Neural cell (in vitro differentiated cells): ENCODE data around the gene PRDX6. TPM values are rescaled to one million over a fixed set of nuclear protein-coding genes. Genes with fewer than 3 reads are reported as not detected.
"Not testable (repeated sequence)": the region's sequence is repeated elsewhere in the genome, so short reads cannot be mapped to it uniquely, and the experiment has no call there.

Experiments used
- H2AFZ ChIP-seq: fragments of 200-600, 300-800 bp; sonication (generic), shearing (Covaris generic); 2 replicates; pipeline ENCODE4 v1.6.0; 2014; ENCODE audit warnings: low read depth, mild to moderate bottlenecking, antibody characterized with exemption, low read length, moderate library complexity
- H3F3A ChIP-seq: fragments of 200-600 bp; shearing (Covaris generic); 2 replicates; pipeline ENCODE4 v1.6.1; 2016; ENCODE audit warnings: mild to moderate bottlenecking, moderate library complexity, mixed read lengths, antibody characterized with exemption, low read length; ENCODE audit not compliant: insufficient read depth, poor library complexity, severe bottlenecking
- H3K27ac ChIP-seq: fragments of 200-600, 300-800 bp; sonication (generic), shearing (Covaris generic); 2 replicates; pipeline ENCODE4 v1.5.1; 2014; ENCODE audit warnings: mild to moderate bottlenecking, low read length, moderate library complexity
- H3K27me3 ChIP-seq: fragments of 300-800, 200-600 bp; sonication (generic), shearing (Covaris generic); 2 replicates; pipeline ENCODE4 v1.6.0; 2014; ENCODE audit warnings: mild to moderate bottlenecking, low read depth, low read length, moderate library complexity; ENCODE audit not compliant: insufficient read depth
- H3K36me3 ChIP-seq: fragments of 300-800, 200-600 bp; sonication (generic), shearing (Covaris generic); 2 replicates; pipeline ENCODE4 v1.5.1; 2014; ENCODE audit warnings: mild to moderate bottlenecking, antibody characterized with exemption, low read length, moderate library complexity; ENCODE audit not compliant: insufficient read depth
- H3K4me2 ChIP-seq: fragments of 300-800, 200-600 bp; sonication (generic), shearing (Covaris generic); 2 replicates; pipeline ENCODE4 v1.6.0; 2014; ENCODE audit warnings: mild to moderate bottlenecking, low read length
- H3K4me3 ChIP-seq: fragments of 300-800, 200-600 bp; sonication (generic), shearing (Covaris generic); 2 replicates; pipeline ENCODE4 v1.5.1; 2014; ENCODE audit warnings: mild to moderate bottlenecking, low read length, moderate library complexity
- H3K79me2 ChIP-seq: fragments of 200-600 bp; shearing (Covaris generic); replicated peaks from 2 replicates; pipeline ENCODE4 v1.6.0; 2014; ENCODE audit warnings: mild to moderate bottlenecking, low read length, moderate library complexity; ENCODE audit not compliant: insufficient read depth
- H3K9ac ChIP-seq: fragments of 300-800, 200-600 bp; sonication (generic), shearing (Covaris generic); 2 replicates; pipeline ENCODE4 v1.6.1; 2016; ENCODE audit warnings: mild to moderate bottlenecking, low read length, mixed read lengths
- H3K9me2 ChIP-seq: fragments of 200-600 bp; shearing (Covaris generic); 2 replicates; pipeline ENCODE4 v1.6.1; 2016; ENCODE audit warnings: mild to moderate bottlenecking, low read length, mixed read lengths; ENCODE audit not compliant: insufficient read depth
- H3K9me3 ChIP-seq: fragments of 200-600, 300-800 bp; sonication (generic), shearing (Covaris generic); 2 replicates; pipeline ENCODE4 v1.6.1; 2016; ENCODE audit warnings: mild to moderate bottlenecking, mixed run types, low read length, moderate library complexity, mixed read lengths
- H4K20me1 ChIP-seq: fragments of 200-600 bp; shearing (Covaris generic); 2 replicates; pipeline ENCODE4 v1.6.1; 2016; ENCODE audit warnings: mild to moderate bottlenecking, mixed run types; ENCODE audit not compliant: insufficient read depth
- EP300 ChIP-seq: fragments of 450-650 bp; conservative IDR thresholded peaks from 2 replicates; pipeline ENCODE4 v1.6.1; 2014; ENCODE audit warnings: antibody characterized with exemption, mild to moderate bottlenecking, moderate library complexity; ENCODE audit not compliant: poor library complexity, severe bottlenecking
- EZH2 ChIP-seq: fragments of 200-600, 300-800 bp; shearing (Covaris generic), sonication (generic); IDR thresholded peaks from 2 replicates; pipeline ENCODE4 v1.6.1; 2014; ENCODE audit warnings: antibody characterized with exemption, low read length, borderline replicate concordance, mild to moderate bottlenecking; ENCODE audit not compliant: insufficient read depth, poor library complexity, severe bottlenecking
- MXI1 ChIP-seq: fragments of 450-650 bp; conservative IDR thresholded peaks from 2 replicates; pipeline ENCODE4 v1.6.1; 2014; ENCODE audit warnings: antibody characterized with exemption, mild to moderate bottlenecking; ENCODE audit not compliant: poor library complexity, severe bottlenecking
- POLR2AphosphoS5 ChIP-seq: IDR thresholded peaks from 2 replicates; pipeline ENCODE4 v1.6.1; 2012
- RAD21 ChIP-seq: fragments of 450-650 bp; conservative IDR thresholded peaks from 2 replicates; pipeline ENCODE4 v1.6.1; 2014; ENCODE audit warnings: antibody characterized with exemption, mild to moderate bottlenecking, moderate library complexity
- SMC3 ChIP-seq: fragments of 450-650 bp; conservative IDR thresholded peaks from 2 replicates; pipeline ENCODE4 v1.6.1; 2014; ENCODE audit warnings: antibody characterized with exemption, mild to moderate bottlenecking, moderate library complexity; ENCODE audit not compliant: poor library complexity
- TAF1 ChIP-seq: IDR thresholded peaks from 2 replicates; pipeline ENCODE4 v1.6.1; 2012; ENCODE audit warnings: low read depth
- polyA plus RNA-seq: library from polyadenylated mRNA; depleted of rRNA; stranded (reverse); fragments of >200 nt; gene quantifications from 2 replicates; pipeline ENCODE4 v1.2.3, GENCODE V29; 2014
- TF ChIP-seq, protein P1 (sequence below): fragments of 450-650 bp; IDR thresholded peaks from 2 replicates; pipeline ENCODE4 v1.5.1; 2014; ENCODE audit warnings: antibody characterized with exemption, mild to moderate bottlenecking, moderate library complexity; ENCODE audit not compliant: poor library complexity, severe bottlenecking
- TF ChIP-seq, protein P2 (sequence below): IDR thresholded peaks from 2 replicates; pipeline ENCODE4 v1.6.1; 2012; ENCODE audit warnings: borderline replicate concordance

The PRDX6 gene
- polyA plus RNA-seq, 1 donor from 2014 or later, result 118 TPM

DNA sequence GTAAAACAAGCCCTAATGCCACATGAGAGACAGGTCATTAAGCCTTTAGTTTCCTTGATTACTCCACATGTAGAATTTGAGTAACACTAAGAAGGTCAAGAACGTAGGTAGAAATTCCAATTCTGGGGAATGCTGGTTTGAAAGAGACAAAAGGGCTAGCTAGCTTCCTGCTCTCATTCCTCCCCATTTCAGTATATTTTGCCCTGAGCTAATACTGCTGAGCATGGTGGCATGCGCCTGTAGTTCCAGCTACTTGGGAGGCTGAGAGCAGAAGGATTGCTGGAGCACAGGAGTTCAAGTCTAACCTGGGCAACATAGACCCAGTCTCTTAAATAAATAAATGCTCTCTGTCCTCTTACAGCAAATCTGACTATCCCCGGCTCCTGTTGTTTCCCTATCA lies 12.8 kb downstream of the PRDX6 start:
- Histone ChIP-seq H2AFZ (no peak overlapping the region), H4K20me1 (no peaks in the 10 kb centered on the region), H3F3A (no peaks in the 10 kb centered on the region), H3K79me2 (no peaks in the 10 kb centered on the region), H3K27ac (no peak overlapping the region), H3K4me2 (no peak overlapping the region), H3K36me3 (peaks cover 9% of the 10 kb centered on the region), H3K9me3 (no peaks in the 10 kb centered on the region), H3K9ac (no peak overlapping the region), H3K4me3 (no peak overlapping the region), H3K27me3 (no peaks in the 10 kb centered on the region), H3K9me2 (no peaks in the 10 kb centered on the region)
- no peak for TF ChIP-seq EP300
- TF ChIP-seq, protein P1, sequence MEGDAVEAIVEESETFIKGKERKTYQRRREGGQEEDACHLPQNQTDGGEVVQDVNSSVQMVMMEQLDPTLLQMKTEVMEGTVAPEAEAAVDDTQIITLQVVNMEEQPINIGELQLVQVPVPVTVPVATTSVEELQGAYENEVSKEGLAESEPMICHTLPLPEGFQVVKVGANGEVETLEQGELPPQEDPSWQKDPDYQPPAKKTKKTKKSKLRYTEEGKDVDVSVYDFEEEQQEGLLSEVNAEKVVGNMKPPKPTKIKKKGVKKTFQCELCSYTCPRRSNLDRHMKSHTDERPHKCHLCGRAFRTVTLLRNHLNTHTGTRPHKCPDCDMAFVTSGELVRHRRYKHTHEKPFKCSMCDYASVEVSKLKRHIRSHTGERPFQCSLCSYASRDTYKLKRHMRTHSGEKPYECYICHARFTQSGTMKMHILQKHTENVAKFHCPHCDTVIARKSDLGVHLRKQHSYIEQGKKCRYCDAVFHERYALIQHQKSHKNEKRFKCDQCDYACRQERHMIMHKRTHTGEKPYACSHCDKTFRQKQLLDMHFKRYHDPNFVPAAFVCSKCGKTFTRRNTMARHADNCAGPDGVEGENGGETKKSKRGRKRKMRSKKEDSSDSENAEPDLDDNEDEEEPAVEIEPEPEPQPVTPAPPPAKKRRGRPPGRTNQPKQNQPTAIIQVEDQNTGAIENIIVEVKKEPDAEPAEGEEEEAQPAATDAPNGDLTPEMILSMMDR, result no peak
- TF ChIP-seq, protein P2, sequence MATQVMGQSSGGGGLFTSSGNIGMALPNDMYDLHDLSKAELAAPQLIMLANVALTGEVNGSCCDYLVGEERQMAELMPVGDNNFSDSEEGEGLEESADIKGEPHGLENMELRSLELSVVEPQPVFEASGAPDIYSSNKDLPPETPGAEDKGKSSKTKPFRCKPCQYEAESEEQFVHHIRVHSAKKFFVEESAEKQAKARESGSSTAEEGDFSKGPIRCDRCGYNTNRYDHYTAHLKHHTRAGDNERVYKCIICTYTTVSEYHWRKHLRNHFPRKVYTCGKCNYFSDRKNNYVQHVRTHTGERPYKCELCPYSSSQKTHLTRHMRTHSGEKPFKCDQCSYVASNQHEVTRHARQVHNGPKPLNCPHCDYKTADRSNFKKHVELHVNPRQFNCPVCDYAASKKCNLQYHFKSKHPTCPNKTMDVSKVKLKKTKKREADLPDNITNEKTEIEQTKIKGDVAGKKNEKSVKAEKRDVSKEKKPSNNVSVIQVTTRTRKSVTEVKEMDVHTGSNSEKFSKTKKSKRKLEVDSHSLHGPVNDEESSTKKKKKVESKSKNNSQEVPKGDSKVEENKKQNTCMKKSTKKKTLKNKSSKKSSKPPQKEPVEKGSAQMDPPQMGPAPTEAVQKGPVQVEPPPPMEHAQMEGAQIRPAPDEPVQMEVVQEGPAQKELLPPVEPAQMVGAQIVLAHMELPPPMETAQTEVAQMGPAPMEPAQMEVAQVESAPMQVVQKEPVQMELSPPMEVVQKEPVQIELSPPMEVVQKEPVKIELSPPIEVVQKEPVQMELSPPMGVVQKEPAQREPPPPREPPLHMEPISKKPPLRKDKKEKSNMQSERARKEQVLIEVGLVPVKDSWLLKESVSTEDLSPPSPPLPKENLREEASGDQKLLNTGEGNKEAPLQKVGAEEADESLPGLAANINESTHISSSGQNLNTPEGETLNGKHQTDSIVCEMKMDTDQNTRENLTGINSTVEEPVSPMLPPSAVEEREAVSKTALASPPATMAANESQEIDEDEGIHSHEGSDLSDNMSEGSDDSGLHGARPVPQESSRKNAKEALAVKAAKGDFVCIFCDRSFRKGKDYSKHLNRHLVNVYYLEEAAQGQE, result no peak
- no peak for TF ChIP-seq MXI1
- no peak for TF ChIP-seq EZH2
- TF ChIP-seq SMC3, result no peak
- TF ChIP-seq TAF1, result no peak
- no peak for TF ChIP-seq RAD21
- TF ChIP-seq POLR2AphosphoS5, result no peak

GRCh38 chr1:173491508-173491907 lies 14.4 kb downstream of the PRDX6 start:
- Histone ChIP-seq H3K79me2 (no peaks in the 10 kb centered on the region), H3K27ac (no peak overlapping the region), H4K20me1 (no peaks in the 10 kb centered on the region), H3K9me3 (no peaks in the 10 kb centered on the region), H3K9me2 (no peaks in the 10 kb centered on the region), H3K9ac (no peak overlapping the region), H3F3A (no peaks in the 10 kb centered on the region), H2AFZ (no peak overlapping the region), H3K27me3 (no peaks in the 10 kb centered on the region), H3K4me3 (no peak overlapping the region), H3K36me3 (no peaks in the 10 kb centered on the region), H3K4me2 (no peak overlapping the region)
- TF ChIP-seq MXI1 (no peak), SMC3 (no peak), RAD21 (no peak), EZH2 (no peak), POLR2AphosphoS5 (no peak), TAF1 (no peak), EP300 (no peak)
- TF ChIP-seq, protein P2, result no peak
- TF ChIP-seq, protein P1, result no peak

DNA sequence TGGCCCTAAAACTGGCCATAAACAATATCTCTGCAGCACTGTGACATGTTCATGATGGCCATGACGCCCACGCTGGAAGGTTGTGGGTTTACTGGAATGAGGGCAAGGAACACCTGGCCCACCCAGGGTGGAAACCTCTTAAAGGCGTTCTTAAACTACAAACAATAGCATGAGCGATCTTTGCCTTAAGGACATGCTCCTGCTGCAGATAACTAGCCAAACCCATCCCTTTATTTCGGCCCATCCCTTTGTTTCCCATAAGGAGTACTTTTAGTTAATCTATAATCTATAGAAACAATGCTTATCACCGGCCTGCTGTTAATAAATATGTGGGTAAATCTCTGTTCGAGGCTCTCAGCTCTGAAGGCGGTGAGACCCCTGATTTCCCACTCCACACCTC lies 16.0 kb downstream of the PRDX6 start:
- not testable (repeated sequence) for H3F3A ChIP-seq, H3K9ac ChIP-seq

More for the DNA sequence above, 16.0 kb downstream of the PRDX6 start:
- not testable (repeated sequence) for H2AFZ ChIP-seq, H3K4me2 ChIP-seq, H3K79me2 ChIP-seq, H4K20me1 ChIP-seq, H3K4me3 ChIP-seq, H3K27ac ChIP-seq, H3K9me2 ChIP-seq, H3K36me3 ChIP-seq, H3K27me3 ChIP-seq, H3K9me3 ChIP-seq
